GF-D8 (cell line): ENCODE results near the gene RUBCNL.

Source experiments
- DNase-seq: peaks from one replicate; lab custom pipeline; 2025; lab: John Stamatoyannopoulos, UW

The RUBCNL gene

GRCh38 chr13:46341112-46341711 lies 45.8 kb downstream of the RUBCNL start:
- no peak for DNase-seq

- no peak for DNase-seq
Observed at GRCh38 chr13:46340631-46341111, 46.4 kb downstream of the RUBCNL start.

- DNase-seq: no peak
Observed at GRCh38 chr13:46340011-46340410, 47.0 kb downstream of the RUBCNL start.

- DNase-seq: peak; percentile 87
Observed at GRCh38 chr13:46339035-46339666, 47.9 kb downstream of the RUBCNL start.

- DNase-seq: no peak
Observed at GRCh38 chr13:46337700-46338099, 49.4 kb downstream of the RUBCNL start.

GRCh38 chr13:46334035-46334822 lies 52.8 kb downstream of the RUBCNL start:
- DNase-seq: no peak

- DNase-seq: no peak
Observed at GRCh38 chr13:46332772-46333171, 54.3 kb downstream of the RUBCNL start.

GRCh38 chr13:46329624-46330023 lies 57.4 kb downstream of the RUBCNL start:
- DNase-seq: no peak

- DNase-seq: no peak
Observed at GRCh38 chr13:46327246-46327645, 59.8 kb downstream of the RUBCNL start.

GRCh38 chr13:46324976-46325375 lies 62.1 kb downstream of the RUBCNL start:
- DNase-seq: no peak

- DNase-seq: peak; percentile 65
Observed at GRCh38 chr13:46321494-46322225, 65.4 kb downstream of the RUBCNL start.

GRCh38 chr13:46320821-46321220 lies 66.2 kb downstream of the RUBCNL start:
- DNase-seq: no peak

GRCh38 chr13:46320406-46320805 lies 66.6 kb downstream of the RUBCNL start:
- peak; percentile 35 for DNase-seq

GRCh38 chr13:46318986-46319385 lies 68.1 kb downstream of the RUBCNL start:
- DNase-seq: no peak

GRCh38 chr13:46317120-46317519 lies 69.9 kb downstream of the RUBCNL start:
- DNase-seq: peak; percentile 46

GRCh38 chr13:46315491-46316075 lies 71.5 kb downstream of the RUBCNL start:
- DNase-seq: no peak

GRCh38 chr13:46315036-46315435 lies 72.0 kb downstream of the RUBCNL start:
- DNase-seq: no peak

GRCh38 chr13:46314587-46314986 lies 72.5 kb downstream of the RUBCNL start:
- no peak for DNase-seq

- no peak for DNase-seq
Observed at GRCh38 chr13:46313432-46314257, 73.4 kb downstream of the RUBCNL start.

- DNase-seq: no peak
Observed at GRCh38 chr13:46313024-46313423, 74.0 kb downstream of the RUBCNL start.

- DNase-seq: no peak
Observed at GRCh38 chr13:46311217-46311616, 75.8 kb downstream of the RUBCNL start.
